ENCODE results near the gene BLACAT1.

DNA sequence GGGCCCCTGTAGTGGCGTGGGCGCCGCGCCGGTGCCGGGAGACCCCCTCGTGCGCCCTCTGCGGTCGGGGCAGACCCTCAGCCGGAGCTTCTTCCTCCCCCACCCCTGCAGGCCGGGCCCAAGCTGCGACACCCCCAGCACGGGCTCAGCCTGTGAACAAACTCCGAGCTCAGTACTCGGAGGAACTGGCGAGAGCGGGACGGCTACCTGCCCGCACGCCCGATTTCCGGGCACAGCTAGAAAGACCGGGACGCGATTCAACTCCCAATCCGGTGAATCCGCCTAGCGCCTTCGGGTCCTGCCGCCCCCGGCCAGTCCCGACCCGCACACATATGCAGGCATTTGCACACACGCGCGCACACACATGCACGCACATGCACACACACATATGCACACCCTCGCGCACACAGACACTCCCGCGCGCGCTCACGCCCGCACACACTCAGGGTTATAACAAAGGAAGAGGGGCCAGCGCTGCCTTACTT lies 580 bp upstream of the BLACAT1 start:
- TF ChIP-seq GLIS3 (CRISPR knock-in tag; IDR thresholded peaks at IDR 0.05) (no peak), ZC3H10 (CRISPR knock-in tag; IDR thresholded peaks at IDR 0.05) (no peak), ZNF8 (CRISPR knock-in tag; IDR thresholded peaks at IDR 0.05) (no peak), TCF4 (CRISPR knock-in tag; IDR thresholded peaks at IDR 0.05; ENCODE audit: borderline replicate concordance) (no peak), ARNTL (CRISPR knock-in tag; IDR thresholded peaks at IDR 0.05; ENCODE audit: borderline replicate concordance, low read depth) (no peak), ZFP30 (CRISPR knock-in tag; IDR thresholded peaks at IDR 0.05) (no peak), SNAI2 (CRISPR knock-in tag; IDR thresholded peaks at IDR 0.05) (no peak), BACH2 (CRISPR knock-in tag; IDR thresholded peaks at IDR 0.05; ENCODE audit: borderline replicate concordance) (no peak), ISL1 (CRISPR knock-in tag; IDR thresholded peaks at IDR 0.05) (no peak), ZNF565 (CRISPR knock-in tag; conservative IDR thresholded peaks at IDR 0.05; ENCODE audit: low read depth) (no peak), RARB (CRISPR knock-in tag; IDR thresholded peaks at IDR 0.05) (no peak)
- TF ChIP-seq, protein P1, sequence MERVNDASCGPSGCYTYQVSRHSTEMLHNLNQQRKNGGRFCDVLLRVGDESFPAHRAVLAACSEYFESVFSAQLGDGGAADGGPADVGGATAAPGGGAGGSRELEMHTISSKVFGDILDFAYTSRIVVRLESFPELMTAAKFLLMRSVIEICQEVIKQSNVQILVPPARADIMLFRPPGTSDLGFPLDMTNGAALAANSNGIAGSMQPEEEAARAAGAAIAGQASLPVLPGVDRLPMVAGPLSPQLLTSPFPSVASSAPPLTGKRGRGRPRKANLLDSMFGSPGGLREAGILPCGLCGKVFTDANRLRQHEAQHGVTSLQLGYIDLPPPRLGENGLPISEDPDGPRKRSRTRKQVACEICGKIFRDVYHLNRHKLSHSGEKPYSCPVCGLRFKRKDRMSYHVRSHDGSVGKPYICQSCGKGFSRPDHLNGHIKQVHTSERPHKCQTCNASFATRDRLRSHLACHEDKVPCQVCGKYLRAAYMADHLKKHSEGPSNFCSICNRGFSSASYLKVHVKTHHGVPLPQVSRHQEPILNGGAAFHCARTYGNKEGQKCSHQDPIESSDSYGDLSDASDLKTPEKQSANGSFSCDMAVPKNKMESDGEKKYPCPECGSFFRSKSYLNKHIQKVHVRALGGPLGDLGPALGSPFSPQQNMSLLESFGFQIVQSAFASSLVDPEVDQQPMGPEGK (CRISPR knock-in tag; IDR thresholded peaks at IDR 0.05; ENCODE audit: borderline replicate concordance), result no peak
- TF ChIP-seq, protein P2, sequence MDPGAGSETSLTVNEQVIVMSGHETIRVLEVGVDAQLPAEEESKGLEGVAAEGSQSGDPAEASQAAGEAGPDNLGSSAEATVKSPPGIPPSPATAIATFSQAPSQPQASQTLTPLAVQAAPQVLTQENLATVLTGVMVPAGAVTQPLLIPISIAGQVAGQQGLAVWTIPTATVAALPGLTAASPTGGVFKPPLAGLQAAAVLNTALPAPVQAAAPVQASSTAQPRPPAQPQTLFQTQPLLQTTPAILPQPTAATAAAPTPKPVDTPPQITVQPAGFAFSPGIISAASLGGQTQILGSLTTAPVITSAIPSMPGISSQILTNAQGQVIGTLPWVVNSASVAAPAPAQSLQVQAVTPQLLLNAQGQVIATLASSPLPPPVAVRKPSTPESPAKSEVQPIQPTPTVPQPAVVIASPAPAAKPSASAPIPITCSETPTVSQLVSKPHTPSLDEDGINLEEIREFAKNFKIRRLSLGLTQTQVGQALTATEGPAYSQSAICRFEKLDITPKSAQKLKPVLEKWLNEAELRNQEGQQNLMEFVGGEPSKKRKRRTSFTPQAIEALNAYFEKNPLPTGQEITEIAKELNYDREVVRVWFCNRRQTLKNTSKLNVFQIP (CRISPR knock-in tag; IDR thresholded peaks at IDR 0.05; ENCODE audit: borderline replicate concordance, low read depth), result no peak
- TF ChIP-seq, protein P3, sequence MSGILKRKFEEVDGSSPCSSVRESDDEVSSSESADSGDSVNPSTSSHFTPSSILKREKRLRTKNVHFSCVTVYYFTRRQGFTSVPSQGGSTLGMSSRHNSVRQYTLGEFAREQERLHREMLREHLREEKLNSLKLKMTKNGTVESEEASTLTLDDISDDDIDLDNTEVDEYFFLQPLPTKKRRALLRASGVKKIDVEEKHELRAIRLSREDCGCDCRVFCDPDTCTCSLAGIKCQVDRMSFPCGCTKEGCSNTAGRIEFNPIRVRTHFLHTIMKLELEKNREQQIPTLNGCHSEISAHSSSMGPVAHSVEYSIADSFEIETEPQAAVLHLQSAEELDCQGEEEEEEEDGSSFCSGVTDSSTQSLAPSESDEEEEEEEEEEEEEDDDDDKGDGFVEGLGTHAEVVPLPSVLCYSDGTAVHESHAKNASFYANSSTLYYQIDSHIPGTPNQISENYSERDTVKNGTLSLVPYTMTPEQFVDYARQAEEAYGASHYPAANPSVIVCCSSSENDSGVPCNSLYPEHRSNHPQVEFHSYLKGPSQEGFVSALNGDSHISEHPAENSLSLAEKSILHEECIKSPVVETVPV (CRISPR knock-in tag; IDR thresholded peaks at IDR 0.05), result no peak
